ENCODE data around the gene ALCAM. TPM values are rescaled to one million over a fixed set of nuclear protein-coding genes. Genes with fewer than 3 reads are reported as not detected.

ALCAM gene
- total RNA-seq, 2 donors from 2014 or later: 17.8 to 29.6 TPM

GRCh38 chr3:105513886-105514285 is 147.2 kb downstream of the ALCAM start:
- Histone ChIP-seq H3K4me3 (no peak overlapping the region), H3K4me1 (no peaks in the 10 kb centered on the region), H3K9me3 (no peaks in the 10 kb centered on the region), H3K9ac (ENCODE audit: low read depth in 2 of 2, low read length in 2 of 2) (no peak overlapping the region), H3K36me3 (no peaks in the 10 kb centered on the region), H3K27ac (no peak overlapping the region), H3K27me3 (no peaks in the 10 kb centered on the region)
- no peak for DNase-seq
- TF ChIP-seq CTCF (IDR thresholded peaks at IDR 0.05): no peak
- intact Hi-C loops (cut with DNase I): no loop called here

GRCh38 chr3:105515372-105515771 is 148.7 kb downstream of the ALCAM start:
- no peaks in the 10 kb centered on the region for H3K27me3 ChIP-seq
- DNase-seq: no peak
- no peak for TF ChIP-seq CTCF (IDR thresholded peaks at IDR 0.05)
- H3K27ac ChIP-seq: no peak overlapping the region
- H3K4me3 ChIP-seq: no peak overlapping the region
- H3K36me3 ChIP-seq: no peaks in the 10 kb centered on the region
- H3K9me3 ChIP-seq: no peaks in the 10 kb centered on the region
- no peaks in the 10 kb centered on the region for H3K4me1 ChIP-seq
- intact Hi-C loops (cut with DNase I): no loop called here
- no peak overlapping the region for H3K9ac ChIP-seq (ENCODE audit: low read depth in 2 of 2, low read length in 2 of 2)

GRCh38 chr3:105516972-105517371 is 150.3 kb downstream of the ALCAM start:
- no peak for TF ChIP-seq CTCF (IDR thresholded peaks at IDR 0.05)
- H3K9me3 ChIP-seq: no peaks in the 10 kb centered on the region
- H3K4me1 ChIP-seq: no peaks in the 10 kb centered on the region
- H3K36me3 ChIP-seq: no peaks in the 10 kb centered on the region
- H3K9ac ChIP-seq (ENCODE audit: low read depth in 2 of 2, low read length in 2 of 2): no peak overlapping the region
- no peak for DNase-seq
- H3K27me3 ChIP-seq: no peaks in the 10 kb centered on the region
- no peak overlapping the region for H3K27ac ChIP-seq
- no peak overlapping the region for H3K4me3 ChIP-seq
- intact Hi-C loops (cut with DNase I): no loop called here

GRCh38 chr3:105518203-105518602 is 151.5 kb downstream of the ALCAM start:
- DNase-seq: no peak
- Histone ChIP-seq H3K36me3 (no peaks in the 10 kb centered on the region), H3K4me3 (no peak overlapping the region), H3K9me3 (no peaks in the 10 kb centered on the region), H3K9ac (ENCODE audit: low read depth in 2 of 2, low read length in 2 of 2) (no peak overlapping the region), H3K27me3 (no peaks in the 10 kb centered on the region), H3K4me1 (no peaks in the 10 kb centered on the region), H3K27ac (no peak overlapping the region)
- TF ChIP-seq CTCF (IDR thresholded peaks at IDR 0.05): no peak
- intact Hi-C loops (cut with DNase I): no loop called here

GRCh38 chr3:105518806-105519418 is 152.2 kb downstream of the ALCAM start:
- no peak for DNase-seq
- Histone ChIP-seq H3K27ac (no peak overlapping the region), H3K4me1 (no peaks in the 10 kb centered on the region), H3K36me3 (no peaks in the 10 kb centered on the region), H3K4me3 (no peak overlapping the region), H3K9me3 (no peaks in the 10 kb centered on the region), H3K27me3 (no peaks in the 10 kb centered on the region), H3K9ac (ENCODE audit: low read depth in 2 of 2, low read length in 2 of 2) (no peak overlapping the region)
- intact Hi-C loops (cut with DNase I): no loop called here
- peak; percentile 62 for TF ChIP-seq CTCF (IDR thresholded peaks at IDR 0.05)
